Stimulated activated CD8-positive, alpha-beta memory T cell treated with anti-CD3 and anti-CD28 coated beads, Interleukin-4, amount 100 ng/mL, for 24 hours (primary cell): ENCODE results near the gene CARD10.

Experiments used
- DNase-seq: peaks from one replicate; pipeline ENCODE4 v3.0.0-alpha.2; 2020; ENCODE audit warnings: low read depth

Gene CARD10

GRCh38 chr22:37525746-37526350 lies 6.6 kb upstream of the CARD10 start:
- DNase-seq, result no peak

- DNase-seq, result no peak
These were observed 6.0 kb upstream of the CARD10 start for GRCh38 chr22:37525073-37525745.

GRCh38 chr22:37522482-37522881 lies 3.3 kb upstream of the CARD10 start:
- no peak for DNase-seq

- DNase-seq, result no peak
These were observed 2.1 kb upstream of the CARD10 start for GRCh38 chr22:37521236-37521739.

GRCh38 chr22:37520776-37521191 lies 1.6 kb upstream of the CARD10 start:
- DNase-seq, result no peak

- no peak for DNase-seq
These were observed 527 bp downstream of the CARD10 start for GRCh38 chr22:37518509-37519267.

- no peak for DNase-seq
These were observed 1.3 kb downstream of the CARD10 start for GRCh38 chr22:37517826-37518450.

GRCh38 chr22:37516456-37516855 lies 2.8 kb downstream of the CARD10 start:
- DNase-seq, result no peak

GRCh38 chr22:37515901-37516300 lies 3.3 kb downstream of the CARD10 start:
- DNase-seq, result no peak

GRCh38 chr22:37514526-37515051 lies 4.6 kb downstream of the CARD10 start:
- no peak for DNase-seq

- DNase-seq, result no peak
These were observed 7.7 kb downstream of the CARD10 start for GRCh38 chr22:37511395-37512104.

GRCh38 chr22:37510091-37510490 lies 9.1 kb downstream of the CARD10 start:
- DNase-seq, result no peak

- no peak for DNase-seq
These were observed 10.0 kb downstream of the CARD10 start for GRCh38 chr22:37509059-37509860.

- no peak for DNase-seq
These were observed 10.7 kb downstream of the CARD10 start for GRCh38 chr22:37508431-37508992.

- no peak for DNase-seq
These were observed 11.5 kb downstream of the CARD10 start for GRCh38 chr22:37507731-37508130.

GRCh38 chr22:37505989-37506388 lies 13.2 kb downstream of the CARD10 start:
- no peak for DNase-seq

- DNase-seq, result no peak
These were observed 13.7 kb downstream of the CARD10 start for GRCh38 chr22:37505565-37505964.

- no peak for DNase-seq
These were observed 14.3 kb downstream of the CARD10 start for GRCh38 chr22:37504964-37505363.

GRCh38 chr22:37503850-37504249 lies 15.4 kb downstream of the CARD10 start:
- DNase-seq, result no peak

- DNase-seq, result no peak
These were observed 16.0 kb downstream of the CARD10 start for GRCh38 chr22:37503183-37503683.
